Omental fat pad (tissue), 4 donors: ENCODE results near the gene FSIP1. TPM values are rescaled to one million over a fixed set of nuclear protein-coding genes. Genes with fewer than 3 reads are reported as not detected.

ENCODE experiments used
- ATAC-seq: fragments of 150-250 bp; one replicate; pipeline ENCODE4 v1.9.1; 2016; ENCODE audit warnings: mild to moderate bottlenecking, moderate library complexity; ENCODE audit not compliant: low FRiP score
- DNase-seq: peaks from one replicate; pipeline ENCODE4 v3.0.0-alpha.2; 2019; ENCODE audit warnings: low spot score
- CTCF ChIP-seq, 3 donors: fragments of 450-650 bp; IDR thresholded peaks; one replicate each; pipeline ENCODE4 v1.5.1; 2016 to 2017; ENCODE audit warnings: antibody characterized with exemption in 3 of 3, mild to moderate bottlenecking in 3 of 3, moderate library complexity in 2 of 3
- total RNA-seq, 4 donors: library from RNA; depleted of rRNA; stranded (reverse); fragments of >200 nt; gene quantifications; one replicate each; pipeline ENCODE4 v1.1.0, GENCODE V29; 2016

Gene FSIP1
- total RNA-seq, 4 donors from 2014 or later = 0.32 to 0.48 (median 0.41) TPM

- no peak for TF ChIP-seq CTCF (IDR thresholded peaks at IDR 0.05)
- no peak for ATAC-seq
- DNase-seq = no peak
These were observed 113.4 kb downstream of the FSIP1 start for GRCh38 chr15:39669241-39669640.

GRCh38 chr15:39668457-39668856 lies 114.2 kb downstream of the FSIP1 start:
- DNase-seq (no peak), ATAC-seq (no peak)
- no peak for TF ChIP-seq CTCF (IDR thresholded peaks at IDR 0.05)

- ATAC-seq = no peak
- TF ChIP-seq CTCF (IDR thresholded peaks at IDR 0.05) = no peak
- no peak for DNase-seq
These were observed 115.1 kb downstream of the FSIP1 start for GRCh38 chr15:39667382-39668127.

GRCh38 chr15:39666677-39667076 lies 116.0 kb downstream of the FSIP1 start:
- TF ChIP-seq CTCF (IDR thresholded peaks at IDR 0.05) = no peak
- ATAC-seq (no peak), DNase-seq (no peak)

GRCh38 chr15:39665629-39666250 lies 116.9 kb downstream of the FSIP1 start:
- no peak for TF ChIP-seq CTCF (IDR thresholded peaks at IDR 0.05)
- ATAC-seq (no peak), DNase-seq (no peak)

GRCh38 chr15:39663704-39664250 lies 118.9 kb downstream of the FSIP1 start:
- TF ChIP-seq CTCF (IDR thresholded peaks at IDR 0.05) = no peak
- DNase-seq = no peak
- ATAC-seq = no peak
